HG02981 (cell line): ENCODE measurements around the gene CLEC4M.
"Not testable (repeated sequence)": the region's sequence is repeated elsewhere in the genome, so short reads cannot be mapped to it uniquely, and the experiment has no call there.

ENCODE experiments used
- ATAC-seq: cut with Tn5 transposase; IDR thresholded peaks from one replicate; pipeline ENCODE4 v1.9.1; 2021; ENCODE audit warnings: mild to moderate bottlenecking, moderate library complexity; ENCODE audit not compliant: unreplicated experiment

CLEC4M gene

DNA sequence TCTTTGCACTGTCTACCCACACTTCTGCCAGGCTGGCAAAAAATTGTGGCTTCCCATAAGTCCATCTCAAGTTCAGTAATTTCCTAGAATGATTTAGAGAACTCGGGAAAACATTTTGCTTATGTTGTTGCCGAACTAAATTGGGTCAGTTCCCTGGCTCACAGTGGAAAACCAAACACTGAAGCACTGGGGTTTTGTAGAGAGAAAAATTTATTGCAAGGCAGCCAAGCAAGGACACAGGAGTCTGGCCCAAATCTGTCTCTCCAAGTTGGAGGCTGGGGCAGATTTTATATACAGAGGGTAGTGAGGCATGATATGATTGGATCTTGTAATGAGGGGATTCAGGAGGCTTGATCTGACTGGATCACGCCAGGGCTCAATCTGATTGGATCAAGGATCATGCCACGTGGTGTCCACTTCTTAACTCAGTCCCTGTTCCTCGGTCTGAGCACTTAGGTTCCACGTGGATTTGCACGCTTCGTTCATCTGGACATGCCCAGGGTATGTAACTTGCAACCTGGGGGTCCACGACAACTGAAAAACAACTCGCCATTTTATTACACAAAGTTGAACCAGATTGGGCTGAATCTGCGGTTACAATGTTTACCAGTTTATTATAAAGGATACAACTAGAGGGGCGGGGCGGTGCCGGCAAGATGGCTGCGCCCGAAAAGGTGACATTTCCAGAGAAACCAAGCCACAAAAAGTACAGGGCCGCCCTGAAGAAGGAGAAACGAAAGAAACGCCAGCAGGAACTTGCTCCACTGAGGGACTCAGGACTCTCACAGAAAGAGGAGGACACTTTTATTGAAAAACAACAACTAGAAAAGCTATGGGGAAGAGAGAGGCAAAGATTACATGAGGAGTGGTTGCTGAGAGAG is 23.0 kb upstream of the CLEC4M start:
- ATAC-seq: no peak

DNA sequence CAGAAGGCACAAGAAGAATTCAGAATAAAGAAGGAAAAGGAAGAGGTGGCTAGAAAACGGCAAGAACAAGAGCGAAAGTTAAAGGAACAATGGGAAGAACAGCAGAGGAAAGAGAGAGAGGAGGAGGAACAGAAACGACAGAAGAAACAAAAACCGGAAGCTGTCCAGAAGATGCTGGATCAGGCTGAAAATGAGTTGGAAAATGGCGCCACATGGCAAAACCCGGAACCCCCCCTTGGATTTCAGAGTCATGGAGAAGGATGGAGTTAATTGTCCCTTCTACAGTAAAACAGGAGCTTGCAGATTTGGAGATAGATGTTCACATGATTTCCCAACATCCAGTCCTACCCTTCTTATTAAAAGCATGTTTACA is 22.4 kb upstream of the CLEC4M start:
- ATAC-seq: no peak

DNA sequence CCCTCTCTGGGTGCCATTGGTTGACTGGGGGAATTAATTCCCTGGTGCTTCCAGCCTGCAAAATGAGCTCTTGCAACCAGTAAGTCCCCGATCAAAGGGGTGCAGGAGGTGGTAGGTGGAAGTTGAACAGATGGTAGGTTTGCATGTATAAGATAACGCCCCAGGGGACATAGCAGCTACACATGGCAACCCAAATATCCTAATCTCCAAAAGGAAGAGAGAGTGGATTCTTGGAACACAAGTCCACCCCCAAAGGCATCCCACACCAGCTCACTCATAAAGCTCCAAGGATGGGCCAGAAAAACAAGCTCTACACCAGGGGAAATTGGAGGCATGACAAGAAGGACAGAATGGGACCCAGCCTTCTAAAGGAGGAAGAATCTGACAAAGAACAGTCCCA is 20.5 kb upstream of the CLEC4M start:
- no peak for ATAC-seq

DNA sequence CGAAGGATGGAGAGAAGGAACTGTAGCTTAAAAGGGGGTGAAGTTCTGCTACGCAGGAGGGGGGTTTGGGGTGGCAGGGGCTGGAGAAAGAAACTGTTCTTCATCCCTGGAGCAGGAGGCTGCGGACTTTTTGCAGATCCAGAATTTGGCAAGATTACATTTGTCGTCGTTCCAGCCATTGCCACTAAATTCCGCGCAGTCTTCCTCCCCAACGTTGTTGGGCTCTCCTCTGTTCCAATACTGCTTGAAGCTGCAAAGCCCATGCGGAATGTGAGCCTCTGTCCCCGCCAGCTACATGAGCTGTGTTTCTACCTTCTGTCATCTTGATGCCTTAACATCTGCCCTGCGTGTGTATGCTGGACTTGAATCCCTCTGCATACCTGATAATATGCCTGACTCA is 20.1 kb upstream of the CLEC4M start:
- ATAC-seq: no peak

DNA sequence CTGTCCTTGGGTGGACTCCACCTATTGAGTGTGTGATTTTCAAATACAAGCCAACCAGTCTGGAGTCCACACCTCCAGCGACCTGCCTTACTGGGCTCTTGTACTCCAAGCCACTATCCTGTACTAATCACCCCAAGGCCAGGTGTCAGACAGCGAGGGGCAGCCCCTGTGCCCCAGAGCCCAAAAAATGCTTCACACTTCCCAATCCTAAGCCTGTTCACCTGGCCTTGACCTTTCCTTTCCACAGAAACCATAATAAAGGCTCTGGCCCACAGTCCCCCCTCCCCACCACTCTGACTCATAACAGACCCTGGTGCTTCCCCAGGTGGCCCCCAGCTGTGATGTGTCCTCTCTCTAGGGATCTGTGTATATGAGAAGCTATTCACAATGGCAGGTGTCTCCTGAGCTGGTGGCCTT is 19.6 kb upstream of the CLEC4M start:
- no peak for ATAC-seq

DNA sequence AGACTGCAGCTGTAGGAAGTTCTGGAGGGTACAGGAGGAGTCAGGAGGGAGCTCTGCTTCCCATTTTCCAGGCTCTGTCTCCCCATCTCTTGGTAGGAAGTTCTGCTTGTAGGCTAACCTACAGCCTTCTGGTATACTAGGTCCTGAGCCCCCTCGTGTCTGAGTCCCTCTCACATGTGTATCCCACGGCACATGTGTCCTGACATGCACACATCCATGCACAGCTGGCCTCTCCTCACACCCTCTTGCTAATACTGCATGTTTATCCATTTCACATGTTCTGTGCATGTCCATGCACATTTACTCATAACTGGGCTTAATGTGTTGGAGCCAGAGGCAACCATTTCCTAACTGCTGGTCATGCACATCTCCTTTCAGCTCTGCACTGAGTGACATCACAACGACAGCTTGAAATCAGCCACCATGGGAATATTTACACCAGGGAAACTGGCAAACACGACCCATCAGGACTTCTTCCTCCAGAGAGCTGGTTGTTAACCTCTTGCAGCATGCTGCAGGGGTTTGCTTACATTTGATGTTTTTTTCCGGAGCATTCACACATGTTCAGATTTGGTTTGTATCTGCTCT is 18.8 kb upstream of the CLEC4M start:
- no peak for ATAC-seq

DNA sequence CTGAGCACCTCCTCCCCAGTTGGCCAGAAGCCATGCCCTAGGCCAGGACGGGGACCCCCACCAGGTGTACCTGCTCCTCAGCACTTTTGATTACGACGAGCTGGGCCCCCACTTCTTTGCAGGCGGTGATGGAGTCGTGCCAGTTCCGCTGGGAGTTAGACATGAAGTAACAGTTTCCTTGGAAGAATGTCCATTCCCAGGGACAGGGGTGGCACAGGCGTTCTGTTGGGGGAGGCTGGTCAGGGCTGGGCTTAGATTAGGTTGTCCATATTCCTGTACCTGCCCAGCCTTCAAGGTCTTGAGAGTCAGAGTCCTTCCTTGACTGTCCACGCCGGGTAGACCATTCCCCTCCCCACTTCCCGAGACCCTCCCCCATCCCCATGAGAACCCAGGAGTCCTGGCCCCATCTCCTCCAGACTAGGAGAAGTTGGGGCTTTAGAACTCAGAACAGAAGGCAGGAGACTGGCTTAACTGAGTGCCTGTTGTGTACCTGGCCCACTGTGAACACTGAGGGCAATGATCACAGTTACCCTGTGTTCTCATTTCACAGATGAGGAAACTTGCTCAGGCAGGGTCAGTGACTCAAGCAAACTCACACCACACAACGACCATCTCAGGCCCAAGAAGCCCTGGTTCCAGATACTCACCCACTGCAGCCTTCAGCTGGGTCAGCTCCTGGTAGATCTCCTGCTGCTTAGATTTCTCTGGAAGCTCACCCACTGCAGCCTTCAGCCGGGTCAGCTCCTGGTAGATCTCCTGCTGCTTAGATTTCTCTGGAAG is 18.0 kb upstream of the CLEC4M start:
- no peak for ATAC-seq

DNA sequence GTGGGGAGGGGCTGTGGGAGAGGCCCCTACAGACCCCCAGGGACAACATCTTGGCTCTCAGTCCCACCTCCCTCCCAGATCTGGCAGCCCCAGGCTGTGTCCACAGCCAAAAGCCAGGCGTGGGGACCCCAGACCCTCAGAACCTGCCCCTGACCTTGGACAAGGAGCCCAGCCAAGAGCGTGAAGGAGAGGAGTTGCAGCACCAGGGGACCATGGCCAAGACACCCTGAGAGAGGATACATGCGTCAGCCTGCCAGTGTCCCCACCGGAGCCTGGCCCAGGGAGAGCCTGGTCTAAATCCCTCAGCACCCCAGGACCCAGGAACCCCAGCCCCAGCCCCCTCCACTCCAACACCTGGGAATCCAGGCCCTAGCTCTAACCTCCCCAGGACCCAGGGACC is 16.7 kb upstream of the CLEC4M start:
- not testable (repeated sequence) for ATAC-seq

DNA sequence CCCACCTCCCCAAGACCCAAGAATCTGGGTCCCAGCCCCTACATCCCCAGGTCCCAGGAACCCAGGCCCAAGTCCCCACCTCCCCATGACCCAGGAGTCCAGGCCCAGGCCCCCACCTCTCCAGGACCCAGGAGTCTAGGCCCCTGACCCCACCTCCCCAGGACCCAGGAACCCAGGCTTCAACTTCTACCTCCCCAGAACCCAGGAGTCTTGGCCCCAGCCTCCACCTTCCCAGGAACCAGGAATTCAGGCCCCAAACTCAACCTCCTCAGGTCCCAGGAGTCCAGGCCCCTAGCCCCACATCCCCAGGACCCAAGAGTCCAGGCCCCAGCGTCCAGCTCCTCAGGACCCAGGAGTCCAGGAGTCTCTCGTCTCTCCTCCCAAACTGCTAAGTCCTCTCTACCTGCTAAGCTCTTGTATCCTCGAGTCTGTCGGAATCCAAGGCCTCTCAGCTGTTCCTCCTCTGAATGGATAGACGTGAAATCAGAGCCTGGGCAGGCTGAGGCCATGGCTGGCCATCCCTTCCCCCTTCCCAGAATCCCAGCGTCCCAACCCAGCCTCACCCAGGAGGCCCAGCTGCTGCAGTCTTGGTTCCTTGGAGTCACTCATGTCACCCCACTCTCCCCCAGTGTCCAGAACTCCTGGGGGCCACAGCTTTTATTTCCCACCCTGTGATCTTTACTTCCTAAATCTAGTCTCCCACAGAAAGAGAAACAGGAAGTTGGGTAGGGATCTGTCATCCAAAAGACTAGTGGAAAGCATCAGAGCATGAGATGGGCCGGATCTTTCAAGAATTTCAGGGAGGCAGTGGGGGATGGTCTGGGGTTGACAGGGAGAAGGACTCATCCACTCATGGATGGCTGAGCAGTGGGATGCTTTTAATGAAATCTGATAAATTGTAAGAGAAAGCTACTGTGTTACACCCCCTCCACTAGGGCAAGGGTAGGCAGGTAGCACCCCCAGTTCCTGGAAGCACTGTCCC is 15.8 kb upstream of the CLEC4M start, which contains the start of gene CD209:
Gene CD209 (minus strand): TSS at position 632 of the 982 bp plus-strand sequence. CDS start 23 bp downstream, at position 609.
- ATAC-seq: no peak

DNA sequence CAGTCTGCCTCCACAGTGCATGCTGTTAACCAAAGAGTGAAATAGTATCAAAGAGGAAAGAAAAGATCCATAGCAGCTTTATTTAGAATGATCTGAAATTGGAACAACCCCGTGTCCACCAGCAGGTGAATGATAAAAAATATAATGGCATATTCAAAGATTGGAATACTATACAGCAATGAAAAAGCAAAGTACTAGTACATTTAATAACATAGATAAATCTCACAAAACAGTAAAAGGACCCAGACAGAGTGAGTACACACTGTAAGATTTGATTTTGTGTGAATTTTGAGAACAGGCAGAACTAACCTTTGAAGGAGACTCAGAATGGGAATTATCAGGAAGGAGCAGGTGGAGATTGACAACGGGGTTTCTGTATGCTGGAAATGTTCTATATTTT is 14.9 kb upstream of the CLEC4M start:
- ATAC-seq: no peak

DNA sequence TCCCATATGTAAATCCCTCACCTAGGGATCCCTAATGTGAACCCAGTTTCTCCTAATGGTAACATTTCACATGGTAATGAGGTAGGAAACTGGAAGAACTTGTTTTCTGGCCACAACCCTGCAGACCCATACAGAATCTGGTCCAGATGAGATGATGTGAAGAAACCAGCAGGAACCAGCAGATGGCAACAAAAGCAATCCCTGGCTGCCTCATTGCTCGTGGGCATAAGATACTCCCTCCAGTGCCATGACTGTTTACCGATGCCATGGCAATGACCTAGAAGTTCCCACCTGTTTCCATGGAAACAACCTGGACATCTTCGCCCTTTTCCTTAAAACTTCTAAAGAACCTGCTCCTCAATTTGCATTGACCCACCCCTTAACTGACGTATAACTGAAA is 14.3 kb upstream of the CLEC4M start:
- ATAC-seq: no peak

DNA sequence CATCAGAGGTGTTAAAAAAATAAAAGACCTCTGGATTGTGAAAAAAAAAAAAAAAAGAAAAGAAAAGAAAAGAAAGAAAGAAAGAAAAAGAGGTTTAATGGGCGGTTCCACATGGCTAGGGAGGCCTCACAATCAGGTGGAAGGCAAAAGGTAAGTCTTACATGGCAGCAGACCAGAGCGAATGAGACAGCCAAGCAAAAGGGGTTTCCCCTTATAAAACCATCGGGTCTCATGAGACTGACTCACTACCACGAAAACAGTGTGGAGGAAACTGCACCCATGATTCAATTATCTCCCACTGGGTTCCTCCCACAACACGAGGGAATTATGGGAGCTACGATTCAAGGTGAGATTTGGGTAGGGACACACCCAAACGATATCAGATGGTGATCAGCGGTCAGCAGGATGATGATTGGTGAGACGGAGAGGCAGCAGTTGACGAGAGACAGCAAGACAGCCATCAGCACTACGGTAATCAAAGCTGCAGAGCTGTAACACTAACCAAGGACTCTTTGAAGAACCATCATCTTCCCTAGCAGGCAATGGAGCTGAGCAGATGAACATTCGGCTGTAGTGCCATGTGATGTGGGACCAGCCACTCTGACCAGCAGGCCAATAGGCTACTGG is 11.8 kb upstream of the CLEC4M start:
- no peak for ATAC-seq

DNA sequence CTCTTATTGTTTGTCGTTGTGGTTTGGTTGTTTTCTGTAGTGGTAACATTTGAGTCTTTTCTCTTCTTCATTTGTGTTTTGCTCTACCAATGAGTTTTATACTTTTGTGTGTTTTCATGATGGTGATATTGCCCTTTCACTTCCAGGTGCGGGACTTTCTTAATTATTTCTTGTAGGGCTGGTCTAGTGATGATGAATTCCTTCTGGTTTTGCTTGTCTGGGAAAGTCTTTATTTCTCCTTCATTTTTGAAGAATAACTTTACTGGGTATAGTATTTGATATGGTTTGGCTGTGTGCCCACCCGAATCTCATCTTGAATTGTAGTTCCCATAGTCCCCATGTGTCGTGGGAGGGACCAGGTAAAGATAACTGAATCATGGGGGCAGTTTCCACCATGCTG is 6.8 kb upstream of the CLEC4M start:
- ATAC-seq: no peak

DNA sequence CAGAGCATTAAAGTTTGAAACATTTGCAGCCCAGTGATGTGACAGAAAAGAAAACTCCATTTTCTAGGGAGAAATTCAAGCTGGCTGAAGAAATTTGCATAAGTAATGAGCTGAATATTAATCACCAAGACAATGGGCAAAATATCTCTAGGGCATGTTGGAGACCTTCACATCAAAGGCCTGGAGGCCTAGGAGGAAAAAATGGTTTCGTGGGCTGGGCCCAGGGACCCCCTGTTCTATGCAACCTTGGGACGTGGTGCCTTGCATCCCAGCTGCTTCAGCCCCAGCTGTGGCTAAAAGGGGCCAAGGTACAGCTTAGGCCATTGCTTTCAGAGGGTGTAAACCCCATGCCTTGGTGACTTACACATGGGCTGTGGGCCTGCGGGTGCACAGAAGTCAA is 5.7 kb upstream of the CLEC4M start:
- no peak for ATAC-seq

DNA sequence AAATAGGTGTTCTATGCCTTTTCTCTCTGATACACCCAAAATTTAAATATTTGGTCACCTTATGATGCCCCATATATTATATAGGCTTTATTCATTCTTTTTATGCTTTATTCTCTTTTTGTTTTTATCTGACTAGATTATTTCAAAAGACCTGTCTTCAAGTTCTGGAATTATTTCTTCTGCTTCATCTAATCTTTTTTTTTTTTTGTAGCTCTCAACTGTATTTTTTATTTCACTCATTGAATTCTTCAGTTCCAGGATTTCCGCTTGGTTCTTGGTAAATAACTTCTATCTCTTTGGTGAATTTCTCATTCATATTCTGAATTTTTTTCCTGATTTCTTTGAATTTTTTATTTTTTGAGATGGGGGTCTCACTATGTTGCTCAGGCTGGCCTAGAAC is 3.9 kb upstream of the CLEC4M start:
- ATAC-seq: no peak

DNA sequence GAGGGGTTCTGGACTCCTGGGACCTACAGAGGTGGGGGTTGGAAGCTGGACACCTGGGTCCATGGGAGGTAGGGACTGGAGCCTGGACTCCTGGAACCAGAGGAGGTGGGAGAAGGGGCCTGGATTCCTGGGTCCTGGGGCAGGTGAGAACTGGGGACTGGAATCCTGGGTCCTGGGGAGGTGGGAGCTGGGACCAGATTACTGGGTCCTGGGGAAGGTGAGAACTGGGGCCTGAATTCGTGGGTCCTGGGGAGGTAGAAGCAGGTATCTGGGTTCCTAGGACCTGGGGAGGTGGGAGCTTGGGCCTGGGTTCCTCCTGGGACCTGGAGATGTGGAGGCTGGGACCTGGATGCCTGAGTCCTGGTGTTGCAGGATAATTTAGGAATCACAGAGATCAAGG is 653 bp downstream of the CLEC4M start:
- ATAC-seq: no peak

DNA sequence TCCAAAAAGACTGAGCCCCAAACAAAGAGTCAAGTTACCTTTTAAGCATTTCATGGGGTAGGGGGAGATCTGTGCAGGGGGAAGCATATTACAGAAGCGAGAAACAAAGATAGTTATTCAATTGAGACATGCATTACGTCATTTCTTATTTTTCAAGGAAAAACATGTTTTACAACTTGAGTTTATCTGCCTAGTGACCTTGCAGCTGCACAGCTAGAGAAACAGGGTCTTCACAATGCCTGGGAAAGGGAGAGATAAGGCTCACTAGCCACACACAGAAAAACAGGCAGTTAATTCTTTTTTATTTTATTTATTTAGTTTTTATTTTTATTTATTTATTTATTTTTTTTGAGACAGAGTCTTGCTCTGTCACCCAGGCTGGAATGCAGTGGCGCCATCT is 1.1 kb downstream of the CLEC4M start:
- ATAC-seq: not testable (repeated sequence)

DNA sequence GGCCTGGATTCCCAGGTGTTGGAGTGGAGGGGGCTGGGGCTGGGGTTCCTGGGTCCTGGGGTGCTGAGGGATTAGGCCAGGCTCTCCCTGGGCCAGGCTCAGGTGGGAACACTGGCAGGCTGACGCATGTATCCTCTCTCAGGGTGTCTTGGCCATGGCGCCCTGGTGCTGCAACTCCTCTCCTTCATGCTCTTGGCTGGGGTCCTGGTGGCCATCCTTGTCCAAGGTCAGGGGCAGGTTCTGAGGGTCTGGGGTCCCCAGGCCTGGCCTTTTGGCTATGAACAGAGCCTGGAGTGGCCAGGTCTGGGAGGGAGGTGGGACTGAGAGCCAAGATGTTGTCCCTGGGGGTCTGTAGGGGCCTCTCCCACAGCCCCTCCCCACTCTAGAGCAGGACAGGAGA is 2.0 kb downstream of the CLEC4M start:
- not testable (repeated sequence) for ATAC-seq

DNA sequence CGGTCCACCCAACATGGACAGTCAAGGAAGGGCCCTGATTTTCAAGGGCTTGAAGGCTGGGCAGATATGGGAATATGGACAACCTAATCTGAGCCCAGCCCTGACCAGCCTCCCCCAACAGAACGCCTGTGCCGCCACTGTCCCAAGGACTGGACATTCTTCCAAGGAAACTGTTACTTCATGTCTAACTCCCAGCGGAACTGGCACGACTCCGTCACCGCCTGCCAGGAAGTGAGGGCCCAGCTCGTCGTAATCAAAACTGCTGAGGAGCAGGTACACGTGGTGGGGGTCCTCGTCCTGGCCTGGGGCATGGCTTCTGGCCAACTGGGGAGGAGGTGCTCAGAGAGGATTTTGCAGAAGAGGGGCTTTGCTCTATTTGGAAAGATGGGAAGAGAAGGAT is 3.5 kb downstream of the CLEC4M start:
- ATAC-seq: no peak

DNA sequence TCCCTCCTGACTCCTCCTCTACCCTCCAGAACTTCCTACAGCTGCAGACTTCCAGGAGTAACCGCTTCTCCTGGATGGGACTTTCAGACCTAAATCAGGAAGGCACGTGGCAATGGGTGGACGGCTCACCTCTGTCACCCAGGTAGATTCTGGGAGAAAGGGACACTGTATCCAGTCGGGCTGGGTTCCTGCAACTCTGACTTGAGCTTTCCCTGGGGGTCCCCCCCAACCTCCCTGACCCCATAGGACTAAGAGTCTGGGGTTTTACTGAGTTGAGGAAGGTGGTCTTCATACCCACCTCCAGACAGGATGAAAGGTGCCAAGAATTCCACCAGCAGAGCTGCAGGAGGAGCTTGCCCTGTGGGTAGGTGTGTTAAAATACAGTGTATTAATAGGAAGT is 4.4 kb downstream of the CLEC4M start:
- ATAC-seq: no peak
